GM12878 (cell line): ENCODE results near the gene CTNNA1. TPM values are rescaled to one million over a fixed set of nuclear protein-coding genes. Genes with fewer than 3 reads are reported as not detected.

Experiments
- ATAC-seq: fragments of 200-7000 bp; cut with Tn5 transposase; 3 replicates; pipeline ENCODE4 v1.9.1; 2020; ENCODE audit warnings: mild to moderate bottlenecking, moderate library complexity
- BruUV-seq: library from RNA; stranded (reverse); fragments of 400-500 nt; replicated peaks from 2 replicates; lab custom pipeline; 2021; lab: Mats Ljungman, UMichigan
- CTCF ChIA-PET: fragments of 300-600 bp; sonication (Branson Sonifier 250); formaldehyde crosslinking; extraction: SDS; loops from one replicate; lab custom pipeline; 2021; ENCODE audit warnings: inconsistent platforms; lab: Yijun Ruan, JAX
- POLR2A ChIA-PET: fragments of 350-600 bp; formaldehyde crosslinking; extraction: SDS; loops from one replicate; lab custom pipeline; 2021; ENCODE audit warnings: inconsistent platforms; lab: Charles Lee
- RAD21 ChIA-PET: fragments of 300-600 bp; sonication (Branson Sonifier 250); formaldehyde crosslinking; loops from one replicate; lab custom pipeline; 2023; ENCODE audit warnings: antibody characterized with exemption; ENCODE audit not compliant: unreplicated experiment; lab: Charles Lee
- SMC1A ChIA-PET: fragments of 300-600 bp; sonication (Branson Sonifier 250); formaldehyde crosslinking; loops from one replicate; lab custom pipeline; 2023; ENCODE audit not compliant: unreplicated experiment, uncharacterized antibody; lab: Charles Lee
- DNase-seq: peaks from one replicate; pipeline ENCODE4 v3.0.0-alpha.2; 2011; ENCODE audit warnings: low read depth, low spot score
- FAIRE-seq: peaks from 3 replicates; lab custom pipeline; 2011; peaks lifted over from hg19 to GRCh38; lab: Jason Lieb, UNC
- H2AFZ ChIP-seq: 2 replicates; pipeline ENCODE4 v1.6.0; 2011; ENCODE audit warnings: low read depth, low read length, control low read depth; ENCODE audit not compliant: control insufficient read depth
- H3K27ac ChIP-seq: 2 replicates; pipeline ENCODE4 v1.5.1; 2011; ENCODE audit warnings: control low read depth; ENCODE audit not compliant: control insufficient read depth, insufficient read depth
- H3K27me3 ChIP-seq, 2 experiments: replicated peaks in 1 of 2; 2 replicates each; pipeline versions ENCODE4 v1.6.0 to v1.6.1; 2011; ENCODE audit warnings: low read length in 1 of 2; ENCODE audit not compliant: control insufficient read depth in 2 of 2, insufficient read depth in 2 of 2
- H3K36me3 ChIP-seq, 2 experiments: 2 replicates each; pipeline ENCODE4 v1.5.1; 2011; ENCODE audit warnings: low read length in 1 of 2; ENCODE audit not compliant: control insufficient read depth in 2 of 2, insufficient read depth in 2 of 2
- H3K4me1 ChIP-seq: 2 replicates; pipeline ENCODE4 v1.6.1; 2011; ENCODE audit warnings: mild to moderate bottlenecking, low read length, moderate library complexity, mixed read lengths; ENCODE audit not compliant: control insufficient read depth, insufficient read depth
- H3K4me2 ChIP-seq: 2 replicates; pipeline ENCODE4 v1.6.0; 2011; ENCODE audit warnings: control low read depth; ENCODE audit not compliant: control insufficient read depth, insufficient read depth
- H3K4me3 ChIP-seq: fragments of 200-600 bp; sonication (generic); 2 replicates; pipeline ENCODE4 v1.5.1; 2016
- H3K79me2 ChIP-seq: 2 replicates; pipeline ENCODE4 v1.6.0; 2011; ENCODE audit warnings: low read length; ENCODE audit not compliant: control insufficient read depth, insufficient read depth
- H3K9ac ChIP-seq: 2 replicates; pipeline ENCODE4 v1.8.0; 2011; ENCODE audit warnings: low read length, control low read depth, mixed read lengths; ENCODE audit not compliant: control insufficient read depth, insufficient read depth
- H3K9me3 ChIP-seq: replicated peaks from 3 replicates; pipeline ENCODE4 v1.5.1; 2011; ENCODE audit warnings: mild to moderate bottlenecking, low read length; ENCODE audit not compliant: control insufficient read depth, insufficient read depth
- H4K20me1 ChIP-seq: 2 replicates; pipeline ENCODE4 v1.6.0; 2011; ENCODE audit not compliant: control insufficient read depth, insufficient read depth
- BCL11A ChIP-seq: IDR thresholded peaks from 2 replicates; pipeline ENCODE4 v1.6.1; 2011; ENCODE audit warnings: low read depth, low read length
- CBX3 ChIP-seq: fragments of 200-600 bp; sonication (generic); IDR thresholded peaks from 2 replicates; pipeline ENCODE4 v1.6.1; 2016; ENCODE audit warnings: low read depth, borderline replicate concordance
- EP300 ChIP-seq, 2 experiments: fragments of 150-350 bp in 1 of 2; IDR thresholded peaks; 2 replicates each; pipeline ENCODE4 v1.6.1; 2011 to 2012; ENCODE audit warnings: low read depth in 2 of 2, low read length in 2 of 2, borderline replicate concordance in 1 of 2, improper control_type of control experiment in 1 of 2, inconsistent platforms in 1 of 2; ENCODE audit not compliant: control insufficient read depth in 1 of 2
- SIX5 ChIP-seq: IDR thresholded peaks from 2 replicates; pipeline ENCODE4 v1.6.1; 2011; ENCODE audit warnings: mild to moderate bottlenecking, low read depth, low read length, moderate library complexity; ENCODE audit not compliant: severe bottlenecking
- TARDBP ChIP-seq: IDR thresholded peaks from 2 replicates; pipeline ENCODE4 v1.6.1; 2016; ENCODE audit warnings: borderline replicate concordance
- ZNF592 ChIP-seq: fragments of 450-650 bp; IDR thresholded peaks from 2 replicates; pipeline ENCODE4 v1.6.1; 2017; ENCODE audit warnings: mild to moderate bottlenecking, moderate library complexity
- ZNF687 ChIP-seq: fragments of 450-650 bp; IDR thresholded peaks from 2 replicates; pipeline ENCODE4 v1.6.1; 2017; ENCODE audit warnings: mild to moderate bottlenecking, moderate library complexity
- WGBS: methylation state at CpG from one replicate; pipeline ENCODE4 v1.1.6; 2016; ENCODE audit warnings: low lambda C conversion rate; ENCODE audit not compliant: insufficient replicate concordance, insufficient coverage; ENCODE audit errors: missing lambda C conversion rate; 5-methylcytosine and 5-hydroxymethylcytosine counted together
- in situ Hi-C: fragments of 300-500 bp; cut with MboI; formaldehyde crosslinking; loops from 9 replicates; pipeline ENCODE4 v1.14.3; 2018; ENCODE audit warnings: mixed read lengths
- intact Hi-C: fragments of 100-400 bp; cut with micrococcal nuclease; formaldehyde crosslinking; loops from one replicate; pipeline ENCODE4 v1.14.2; 2022; ENCODE audit not compliant: unreplicated experiment
- polyA plus RNA-seq, 11 experiments: library from polyadenylated mRNA; depleted of rRNA in 4 of 11; unstranded in 6 of 11; stranded (reverse) in 5 of 11; fragments of >200 nt; fragmentation: Nextera tagmentation in 4 of 11; fragmentation: Illumina TruSeq in 1 of 11; extraction: Ambion mirVana in 4 of 11; extraction: Trizol in 1 of 11; gene quantifications; 1 replicate in 1 of 11; 2 replicates in 10 of 11; pipeline versions ENCODE4 v1.2.1 to v1.2.3, GENCODE V29; 2011 to 2016; ENCODE audit warnings: inconsistent platforms in 2 of 11, missing spikeins in 2 of 11, low read depth in 1 of 11
- total RNA-seq, 4 experiments: library from RNA; depleted of rRNA in 3 of 4; stranded (reverse); fragments of >200 nt in 3 of 4; fragmentation: Illumina TruSeq in 1 of 4; extraction: Trizol in 1 of 4; gene quantifications; 2 replicates each; pipeline versions ENCODE4 v1.2.1 to v1.2.3, GENCODE V29; 2013 to 2021
- TF ChIP-seq, protein P1 (sequence below): fragments of 450-650 bp; formaldehyde crosslinking; IDR thresholded peaks from 2 replicates; pipeline ENCODE4 v1.4.0; 2020; ENCODE audit warnings: mild to moderate bottlenecking, moderate library complexity

CTNNA1 gene
- total and polyA plus RNA-seq, 10 of the 15 experiments (the other 5 are each of a cell fraction or from before 2014, with no cell fraction given) = 32.6 to 104 (median 57.7) TPM

GRCh38 chr5:138975098-138975847, 222.0 kb downstream of the CTNNA1 start (continued):
- TF ChIP-seq ZNF592 (no peak), BCL11A (no peak)
- TF ChIP-seq, all 136 proteins: peak for 3

GRCh38 chr5:138978080-138978479, 224.9 kb downstream of the CTNNA1 start:
- 93% methylated on average over 1 of the region's 1 CpG for WGBS
- Histone ChIP-seq H3K79me2 (no peaks in the 10 kb centered on the region), H3K4me3 (no peak overlapping the region), H3K27ac (no peak overlapping the region), H3K27me3 (no peaks in the 10 kb centered on the region), H4K20me1 (no peaks in the 10 kb centered on the region), H3K4me2 (no peak overlapping the region), H2AFZ (no peak overlapping the region), H3K4me1 (peaks cover 8% of the 10 kb centered on the region), H3K9me3 (no peaks in the 10 kb centered on the region), H3K9ac (no peak overlapping the region), H3K36me3 (no peaks in the 10 kb centered on the region)
- in situ Hi-C loops = no loop called here
- CTCF ChIA-PET = no interaction called here
- DNase-seq (no peak), FAIRE-seq (no peak), ATAC-seq (no peak)
- SMC1A ChIA-PET = interaction anchor here (1.1 to 2.7 kb wide), 2 partner anchors 14 to 16 kb away, joined by 3 to 12 read pairs; no protein-coding TSS in a partner anchor
- intact Hi-C loops = no loop called here
- no TSS peak for BruUV-seq
- RAD21 ChIA-PET = no interaction called here
- TF ChIP-seq, protein P1, sequence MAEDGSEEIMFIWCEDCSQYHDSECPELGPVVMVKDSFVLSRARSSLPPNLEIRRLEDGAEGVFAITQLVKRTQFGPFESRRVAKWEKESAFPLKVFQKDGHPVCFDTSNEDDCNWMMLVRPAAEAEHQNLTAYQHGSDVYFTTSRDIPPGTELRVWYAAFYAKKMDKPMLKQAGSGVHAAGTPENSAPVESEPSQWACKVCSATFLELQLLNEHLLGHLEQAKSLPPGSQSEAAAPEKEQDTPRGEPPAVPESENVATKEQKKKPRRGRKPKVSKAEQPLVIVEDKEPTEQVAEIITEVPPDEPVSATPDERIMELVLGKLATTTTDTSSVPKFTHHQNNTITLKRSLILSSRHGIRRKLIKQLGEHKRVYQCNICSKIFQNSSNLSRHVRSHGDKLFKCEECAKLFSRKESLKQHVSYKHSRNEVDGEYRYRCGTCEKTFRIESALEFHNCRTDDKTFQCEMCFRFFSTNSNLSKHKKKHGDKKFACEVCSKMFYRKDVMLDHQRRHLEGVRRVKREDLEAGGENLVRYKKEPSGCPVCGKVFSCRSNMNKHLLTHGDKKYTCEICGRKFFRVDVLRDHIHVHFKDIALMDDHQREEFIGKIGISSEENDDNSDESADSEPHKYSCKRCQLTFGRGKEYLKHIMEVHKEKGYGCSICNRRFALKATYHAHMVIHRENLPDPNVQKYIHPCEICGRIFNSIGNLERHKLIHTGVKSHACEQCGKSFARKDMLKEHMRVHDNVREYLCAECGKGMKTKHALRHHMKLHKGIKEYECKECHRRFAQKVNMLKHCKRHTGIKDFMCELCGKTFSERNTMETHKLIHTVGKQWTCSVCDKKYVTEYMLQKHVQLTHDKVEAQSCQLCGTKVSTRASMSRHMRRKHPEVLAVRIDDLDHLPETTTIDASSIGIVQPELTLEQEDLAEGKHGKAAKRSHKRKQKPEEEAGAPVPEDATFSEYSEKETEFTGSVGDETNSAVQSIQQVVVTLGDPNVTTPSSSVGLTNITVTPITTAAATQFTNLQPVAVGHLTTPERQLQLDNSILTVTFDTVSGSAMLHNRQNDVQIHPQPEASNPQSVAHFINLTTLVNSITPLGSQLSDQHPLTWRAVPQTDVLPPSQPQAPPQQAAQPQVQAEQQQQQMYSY (CRISPR knock-in tag) = no peak
- TF ChIP-seq EP300 (IDR thresholded peaks at IDR 0.05; ENCODE audit: borderline replicate concordance in 1 of 2, control insufficient read depth in 1 of 2, low read depth in 2 of 2, low read length in 2 of 2) (no peak), TARDBP (no peak), SIX5 (no peak), ZNF687 (no peak), CBX3 (no peak)
- POLR2A ChIA-PET = no interaction called here
